NCI-H345 treated with DMSO at 0.1 percent for 48 hours (cell line): ENCODE results near the gene CREG1.
"Not testable (repeated sequence)": the region's sequence is repeated elsewhere in the genome, so short reads cannot be mapped to it uniquely, and the experiment has no call there.

ENCODE experiments used
- DNase-seq: peaks from one replicate; lab custom pipeline; 2025; ENCODE audit not compliant: unreplicated experiment; lab: John Stamatoyannopoulos, UW

The CREG1 gene

GRCh38 chr1:167553136-167554027 lies at the start of gene CREG1:
CREG1 (minus strand) TSS chr1:167553762.
- DNase-seq = peak; percentile 83

GRCh38 chr1:167602840-167603239 lies 49.3 kb upstream of the CREG1 start:
- no peak for DNase-seq

GRCh38 chr1:167601442-167602383 lies 48.2 kb upstream of the CREG1 start:
- DNase-seq = no peak

GRCh38 chr1:167599957-167600581 lies 46.5 kb upstream of the CREG1 start:
- no peak for DNase-seq

DNA sequence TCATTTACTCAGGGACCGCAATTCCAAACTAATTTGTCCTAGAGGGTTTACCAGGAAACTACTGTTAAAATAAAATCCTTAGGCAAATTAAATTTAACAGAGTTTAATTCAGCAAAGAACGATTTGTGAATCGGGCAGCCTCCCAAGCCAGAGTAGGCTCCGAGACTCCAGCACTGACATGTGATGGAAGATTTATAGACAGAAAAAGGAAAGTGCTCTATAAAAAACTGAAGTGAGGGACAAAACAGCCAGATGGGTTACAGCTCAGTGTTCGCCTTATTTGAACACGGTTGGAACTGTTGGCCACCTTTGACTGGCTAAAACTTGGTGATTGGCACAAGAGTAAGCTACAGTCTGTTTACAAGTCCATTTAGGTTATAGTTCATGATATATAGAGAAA lies 41.3 kb upstream of the CREG1 start:
- no peak for DNase-seq

- no peak for DNase-seq
Observed at GRCh38 chr1:167593860-167594259, 40.3 kb upstream of the CREG1 start.

- DNase-seq = no peak
Observed at GRCh38 chr1:167592475-167592874, 38.9 kb upstream of the CREG1 start.

DNA sequence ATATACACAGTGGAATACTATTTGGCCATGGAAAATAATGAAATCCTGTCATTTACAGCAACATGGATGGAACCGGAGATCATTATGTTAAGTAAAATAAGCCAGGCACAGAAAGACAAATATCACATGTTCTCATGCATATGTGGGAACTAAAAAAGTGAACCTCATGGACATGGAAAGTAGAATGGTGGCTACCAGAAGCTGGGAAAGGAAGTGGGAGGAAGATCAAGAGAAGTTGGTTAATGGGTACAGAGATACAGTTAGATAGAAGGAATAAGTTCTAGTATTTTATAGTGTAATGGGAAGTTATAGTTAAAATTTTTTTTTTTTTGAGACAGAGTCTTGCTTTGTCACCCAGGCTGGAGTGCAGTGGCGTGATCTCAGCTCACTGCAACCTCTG lies 34.8 kb upstream of the CREG1 start:
- DNase-seq = no peak

- DNase-seq = no peak
Observed at GRCh38 chr1:167587872-167588271, 34.3 kb upstream of the CREG1 start.

- no peak for DNase-seq
Observed at GRCh38 chr1:167587342-167587741, 33.8 kb upstream of the CREG1 start.

DNA sequence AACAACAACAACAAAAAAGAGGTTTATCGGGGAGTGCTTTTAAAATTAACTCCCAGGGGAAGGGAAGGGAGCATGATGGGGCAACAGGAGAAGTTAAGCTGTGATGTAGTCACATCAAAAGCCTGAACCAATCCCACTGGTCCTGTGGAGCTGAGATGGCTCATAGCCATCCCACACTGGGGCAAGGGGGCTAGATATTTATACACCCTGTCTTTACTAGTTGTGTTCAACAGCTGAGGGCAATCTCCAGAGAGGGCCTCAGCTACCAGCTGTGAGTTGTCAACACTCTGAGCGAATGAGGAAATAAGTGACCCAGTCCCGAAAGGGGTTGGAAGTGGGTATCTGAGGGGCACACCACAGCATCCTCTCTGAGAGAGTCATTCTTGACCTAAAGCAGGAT lies 31.0 kb upstream of the CREG1 start:
- DNase-seq = no peak

DNA sequence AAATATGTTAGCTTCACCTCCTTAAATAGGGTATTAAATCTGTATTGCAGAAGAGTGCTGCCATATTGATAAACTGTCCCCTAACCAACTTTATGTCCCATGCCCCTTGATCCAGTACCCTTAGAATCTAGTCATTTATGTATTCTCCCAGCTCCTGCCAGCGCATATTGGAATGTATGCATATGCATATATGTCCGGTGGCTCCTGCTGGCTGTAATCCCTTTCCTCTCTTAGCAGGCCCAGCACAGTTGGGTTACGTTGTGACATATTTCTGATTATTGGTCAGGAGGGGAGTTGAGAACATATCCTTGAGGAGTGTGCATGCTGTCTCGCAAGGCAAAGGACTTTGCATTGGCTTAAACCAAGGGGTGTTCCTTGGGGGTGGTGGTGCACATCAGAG lies 29.2 kb upstream of the CREG1 start:
- DNase-seq = no peak

- DNase-seq = no peak
Observed at GRCh38 chr1:167582064-167582463, 28.5 kb upstream of the CREG1 start.

GRCh38 chr1:167579986-167580385 lies 26.4 kb upstream of the CREG1 start:
- DNase-seq = no peak

DNA sequence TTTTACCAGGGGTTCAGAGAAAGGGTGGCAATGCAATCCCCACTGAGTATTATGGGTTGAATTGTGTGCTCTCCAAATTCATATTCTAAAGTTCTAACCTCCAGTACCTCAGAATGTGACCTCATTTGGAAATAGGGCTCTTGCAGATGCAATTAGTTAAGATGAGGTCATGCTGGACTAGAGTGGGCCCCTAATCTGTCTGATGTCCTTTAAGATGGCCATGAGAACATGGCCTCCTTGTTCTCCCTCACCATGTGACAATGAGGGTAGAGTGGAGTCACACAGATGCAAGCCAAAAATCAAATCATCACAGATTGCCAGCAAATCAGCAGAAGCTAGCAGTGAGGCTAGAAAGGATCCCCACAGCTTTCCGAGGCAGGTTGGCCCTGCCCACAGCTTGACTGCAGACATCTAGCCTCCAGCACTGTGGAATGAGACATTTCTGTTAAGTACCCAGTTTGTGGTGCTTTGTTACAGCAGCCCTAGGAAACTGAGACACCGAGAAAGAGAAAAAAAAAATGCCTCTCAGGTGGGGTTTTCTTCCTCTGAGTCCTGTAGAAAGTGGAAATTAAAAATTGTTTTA lies 25.5 kb upstream of the CREG1 start:
- DNase-seq = no peak

GRCh38 chr1:167575649-167576048 lies 22.1 kb upstream of the CREG1 start:
- DNase-seq = no peak

- no peak for DNase-seq
Observed at GRCh38 chr1:167573035-167573434, 19.5 kb upstream of the CREG1 start.

GRCh38 chr1:167570712-167571111 lies 17.1 kb upstream of the CREG1 start:
- DNase-seq = not testable (repeated sequence)

DNA sequence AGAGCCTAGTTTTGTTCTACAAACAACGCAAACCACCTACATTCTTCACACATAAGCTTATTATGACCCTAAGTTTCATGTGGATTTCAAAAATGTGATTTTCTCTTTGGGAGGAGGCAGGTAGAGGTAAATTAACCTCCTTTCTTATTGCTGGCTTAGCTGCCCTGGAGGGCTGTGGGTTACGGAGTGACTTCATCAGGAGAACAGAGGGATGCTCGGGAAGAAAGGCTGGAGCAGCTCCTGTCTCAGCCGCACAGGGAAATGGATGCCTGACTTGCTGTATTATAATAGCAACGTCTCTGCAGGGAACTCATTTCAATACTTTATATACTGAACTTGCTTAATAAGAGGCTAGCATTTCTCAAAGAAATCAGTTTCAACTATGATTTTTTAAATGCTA lies 14.1 kb upstream of the CREG1 start:
- no peak for DNase-seq

DNA sequence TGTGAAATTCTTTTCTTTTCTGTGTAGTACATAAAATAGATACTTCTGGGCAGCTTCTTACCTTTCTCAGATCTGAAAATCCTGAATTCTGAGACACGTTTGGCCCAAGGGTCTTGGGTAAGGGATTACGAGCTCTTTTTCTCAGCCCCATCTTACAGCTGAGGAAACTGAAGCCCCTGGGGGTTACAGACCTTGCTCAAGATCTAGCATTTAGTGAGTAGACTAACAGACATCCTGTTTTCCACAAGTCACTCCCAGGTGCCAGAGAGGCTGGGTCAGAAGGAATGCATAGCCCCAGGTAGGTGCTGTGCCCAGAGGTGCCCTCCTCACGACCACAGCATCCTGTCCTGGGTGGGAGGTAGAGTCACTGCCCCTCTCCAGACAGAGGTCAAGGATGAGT lies 13.2 kb upstream of the CREG1 start:
- no peak for DNase-seq

GRCh38 chr1:167565922-167566321 lies 12.4 kb upstream of the CREG1 start:
- no peak for DNase-seq
